GM21528 (cell line): Measurements from ENCODE around the gene CEP57.
"Not testable (repeated sequence)": the region's sequence is repeated elsewhere in the genome, so short reads cannot be mapped to it uniquely, and the experiment has no call there.

Source experiments
- ATAC-seq: cut with Tn5 transposase; IDR thresholded peaks from one replicate; pipeline ENCODE4 v1.9.1; 2021; ENCODE audit warnings: mild to moderate bottlenecking, moderate library complexity; ENCODE audit not compliant: unreplicated experiment, low FRiP score

Gene CEP57

DNA sequence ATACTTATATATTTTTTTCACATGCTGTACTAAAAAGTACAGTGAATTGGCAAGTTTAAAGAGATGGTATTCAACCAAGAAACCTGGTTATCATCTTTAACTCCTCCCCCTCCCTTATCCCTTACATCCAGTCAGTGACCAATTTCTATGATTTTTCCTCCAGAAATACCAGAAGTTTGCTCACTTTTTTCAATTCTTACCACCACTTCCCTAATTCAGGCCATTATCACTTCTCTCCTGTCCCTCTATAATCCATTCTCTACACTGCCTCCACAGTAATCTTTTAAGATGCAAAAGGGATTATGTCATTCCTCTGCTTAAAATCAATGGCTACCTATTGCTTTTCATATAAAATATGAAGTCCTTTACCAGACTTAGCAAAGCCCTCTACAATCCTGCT lies 62.8 kb downstream of the CEP57 start:
- ATAC-seq = no peak

DNA sequence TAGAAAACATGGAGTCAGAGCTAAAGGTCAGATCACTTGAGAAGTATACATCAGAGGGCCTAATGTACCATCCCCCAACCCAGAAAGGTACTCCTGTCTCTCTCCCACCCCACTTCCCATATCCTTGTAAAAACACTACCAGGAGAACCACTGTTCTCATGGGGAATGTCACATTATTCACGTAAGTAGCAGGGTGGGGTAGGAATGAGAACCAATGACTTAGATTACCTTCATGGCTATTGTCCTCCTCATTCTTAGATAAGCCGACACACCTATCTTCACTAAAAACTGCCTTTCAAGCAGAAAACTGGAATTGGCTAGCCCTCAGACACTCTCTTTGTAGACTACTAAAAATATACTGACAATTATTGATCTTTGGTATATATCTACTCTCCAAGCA lies 63.6 kb downstream of the CEP57 start:
- no peak for ATAC-seq

DNA sequence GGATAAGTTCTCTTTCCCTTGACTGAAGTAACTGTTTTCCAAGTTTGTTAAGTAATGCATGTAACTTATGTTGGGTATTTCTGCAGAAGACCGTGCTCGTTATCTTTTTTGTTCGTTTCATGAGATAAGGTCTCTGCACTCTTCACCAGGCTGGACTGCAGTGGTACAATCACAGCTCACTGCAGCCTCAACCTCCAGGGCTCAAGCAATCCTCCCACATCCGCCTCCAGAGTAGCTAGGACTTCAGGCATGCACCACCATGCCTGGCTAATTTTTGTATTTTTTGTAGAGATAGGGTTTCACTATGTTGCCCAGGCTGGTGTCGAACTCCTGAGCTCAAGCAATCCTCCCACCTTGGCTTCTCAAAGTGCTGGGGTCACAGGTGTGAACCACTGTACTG lies 64.1 kb downstream of the CEP57 start:
- not testable (repeated sequence) for ATAC-seq

- not testable (repeated sequence) for ATAC-seq
Measured at GRCh38 chr11:95860024-95860423, 69.7 kb downstream of the CEP57 start.

GRCh38 chr11:95863486-95864140 lies 73.3 kb downstream of the CEP57 start:
- ATAC-seq = no peak

DNA sequence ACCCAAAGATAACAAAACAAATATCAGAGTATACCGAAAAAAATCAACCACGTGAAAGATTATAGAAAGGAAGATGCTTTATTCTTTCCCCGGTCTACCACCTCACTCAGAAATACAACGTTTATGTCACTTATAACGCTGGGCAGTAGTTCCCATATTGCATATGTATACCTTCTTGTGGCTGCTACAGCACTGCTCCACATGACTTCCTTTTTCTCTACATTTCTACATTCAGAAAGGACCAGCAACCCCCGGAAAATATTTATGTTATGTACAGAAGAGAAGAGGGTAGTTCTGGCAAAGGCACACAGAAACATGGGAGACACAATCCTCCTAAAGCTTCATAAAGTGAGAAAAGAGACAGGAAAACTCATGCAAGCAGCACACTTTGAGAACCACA lies 76.8 kb downstream of the CEP57 start:
- ATAC-seq = no peak

DNA sequence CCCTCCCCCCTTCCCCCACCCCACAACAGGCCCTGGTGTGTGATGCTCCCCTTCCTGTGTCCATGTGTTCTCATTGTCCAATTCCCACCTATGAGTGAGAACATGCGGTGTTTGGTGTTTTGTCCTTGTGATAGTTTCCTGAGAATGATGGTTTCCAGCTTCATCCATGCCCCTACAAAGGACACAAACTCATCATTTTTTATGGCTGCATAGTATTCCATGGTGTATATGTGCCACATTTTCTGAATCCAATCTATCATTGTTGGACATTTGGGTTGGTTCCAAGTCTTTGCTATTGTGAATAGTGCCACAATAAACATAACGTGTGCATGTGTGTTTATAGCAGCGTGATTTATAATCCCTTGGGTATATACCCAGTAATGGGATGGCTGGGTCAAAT lies 80.6 kb downstream of the CEP57 start:
- ATAC-seq = not testable (repeated sequence)

GRCh38 chr11:95877291-95877690 lies 87.0 kb downstream of the CEP57 start:
- ATAC-seq = no peak
